T-cell (primary cell): Measurements from ENCODE around the gene MICAL3. TPM values are rescaled to one million over a fixed set of nuclear protein-coding genes. Genes with fewer than 3 reads are reported as not detected.

ENCODE experiments used
- ATAC-seq, 4 experiments: fragments of 200-7000 bp in 3 of 4; fragments of 150-1000 bp in 1 of 4; cut with Tn5 transposase; replicated peaks in 1 of 4; 1 replicate in 3 of 4; 2 replicates in 1 of 4; pipeline ENCODE4 v1.10.0; 2021; ENCODE audit warnings: moderate library complexity in 3 of 4, mild to moderate bottlenecking in 2 of 4, moderate number of reproducible peaks in 1 of 4
- CTCF ChIA-PET, 2 donors: fragments of 300-600 bp; sonication (Branson Sonifier 250); formaldehyde crosslinking; loops; one replicate each; lab custom pipeline; 2022; ENCODE audit warnings: antibody characterized with exemption in 2 of 2; lab: Charles Lee
- POLR2A ChIA-PET, 2 donors: fragments of 300-600 bp; sonication (Branson Sonifier 250); formaldehyde crosslinking; loops; one replicate each; lab custom pipeline; 2022; ENCODE audit warnings: antibody characterized with exemption in 2 of 2; lab: Charles Lee
- DNase-seq, 35 experiments: peaks; one replicate each; pipeline versions ENCODE4 v3.0.0 to v3.0.0-alpha.2; 2013 to 2023
- H3K27ac ChIP-seq: one replicate; pipeline ENCODE4 v1.5.1; 2013; ENCODE audit warnings: low read length
- H3K27me3 ChIP-seq, 2 experiments: replicated peaks in 1 of 2; 1 replicate in 1 of 2; 2 replicates in 1 of 2; pipeline versions ENCODE4 v1.6.1 to v1.7.0; 2013; ENCODE audit warnings: low read length in 1 of 2, mixed read lengths in 1 of 2; ENCODE audit not compliant: control insufficient read depth in 2 of 2, insufficient read depth in 2 of 2; ENCODE audit errors: extremely low read depth in 1 of 2
- H3K36me3 ChIP-seq, 2 donors: 1 replicate in 1 of 2; 2 replicates in 1 of 2; pipeline versions ENCODE4 v1.6.1 to v1.7.0; 2013; ENCODE audit warnings: low read length in 1 of 2; ENCODE audit not compliant: control insufficient read depth in 2 of 2, insufficient read depth in 1 of 2; ENCODE audit errors: extremely low read depth in 1 of 2
- H3K4me1 ChIP-seq, 2 experiments: 1 replicate in 1 of 2; 2 replicates in 1 of 2; pipeline versions ENCODE4 v1.6.1 to v1.7.0; 2013; ENCODE audit warnings: low read length in 2 of 2, mixed read lengths in 1 of 2; ENCODE audit not compliant: insufficient read depth in 2 of 2, control insufficient read depth in 1 of 2; ENCODE audit errors: extremely low read depth in 1 of 2
- H3K4me3 ChIP-seq, 2 donors: 1 replicate in 1 of 2; 2 replicates in 1 of 2; pipeline versions ENCODE4 v1.5.1 to v1.7.0; 2013; ENCODE audit warnings: mild to moderate bottlenecking in 2 of 2, low read length in 1 of 2, moderate library complexity in 1 of 2; ENCODE audit not compliant: control insufficient read depth in 1 of 2; ENCODE audit errors: extremely low read depth in 1 of 2
- H3K9me3 ChIP-seq: 2 replicates; pipeline ENCODE4 v1.7.0; 2013
- H3K27ac Mint-ChIP-seq, 2 donors: one replicate each; pipeline ENCODE4 v1.8.0; 2020 to 2021; ENCODE audit warnings: mild to moderate bottlenecking in 2 of 2, mixed read lengths in 2 of 2
- H3K27me3 Mint-ChIP-seq, 2 donors: one replicate each; pipeline ENCODE4 v1.8.0; 2021 to 2022; ENCODE audit warnings: mixed read lengths in 2 of 2
- H3K36me3 Mint-ChIP-seq: one replicate; pipeline ENCODE4 v1.8.0; 2021; ENCODE audit warnings: mixed read lengths
- H3K4me1 Mint-ChIP-seq, 3 donors: one replicate each; pipeline ENCODE4 v1.8.0; 2020 to 2022; ENCODE audit warnings: mixed read lengths in 3 of 3, mild to moderate bottlenecking in 1 of 3
- H3K4me3 Mint-ChIP-seq, 3 donors: one replicate each; pipeline ENCODE4 v1.8.0; 2020 to 2022; ENCODE audit warnings: mild to moderate bottlenecking in 3 of 3, mixed read lengths in 3 of 3, moderate library complexity in 3 of 3
- H3K9me3 Mint-ChIP-seq, 3 donors: one replicate each; pipeline ENCODE4 v1.8.0; 2020 to 2022; ENCODE audit warnings: mixed read lengths in 3 of 3
- WGBS: methylation state at CpG from one replicate; pipeline ENCODE4 v1.1.5; 2013; ENCODE audit warnings: missing lambda C conversion rate; ENCODE audit not compliant: insufficient coverage; 5-methylcytosine and 5-hydroxymethylcytosine counted together
- total RNA-seq, 35 experiments: library from RNA in 6 of 35; stranded (reverse) in 6 of 35; fragments of 120-200 nt in 1 of 35; gene quantifications; one replicate each; pipeline versions ENCODE4 v1.2.1 to v1.2.4 and lab custom pipeline; 2013 to 2026

MICAL3 gene
- total RNA-seq, 5 donors from 2014 or later (not counting 1 experiment from before 2014, with no cell fraction given) = 19.1 to 37.5 (median 22.3) TPM

GRCh38 chr22:17931400-17931825 is 92.9 kb downstream of the MICAL3 start:
- CTCF ChIA-PET = no interaction called here
- WGBS = 100% methylated on average over 1 of the region's 3 CpGs

DNA sequence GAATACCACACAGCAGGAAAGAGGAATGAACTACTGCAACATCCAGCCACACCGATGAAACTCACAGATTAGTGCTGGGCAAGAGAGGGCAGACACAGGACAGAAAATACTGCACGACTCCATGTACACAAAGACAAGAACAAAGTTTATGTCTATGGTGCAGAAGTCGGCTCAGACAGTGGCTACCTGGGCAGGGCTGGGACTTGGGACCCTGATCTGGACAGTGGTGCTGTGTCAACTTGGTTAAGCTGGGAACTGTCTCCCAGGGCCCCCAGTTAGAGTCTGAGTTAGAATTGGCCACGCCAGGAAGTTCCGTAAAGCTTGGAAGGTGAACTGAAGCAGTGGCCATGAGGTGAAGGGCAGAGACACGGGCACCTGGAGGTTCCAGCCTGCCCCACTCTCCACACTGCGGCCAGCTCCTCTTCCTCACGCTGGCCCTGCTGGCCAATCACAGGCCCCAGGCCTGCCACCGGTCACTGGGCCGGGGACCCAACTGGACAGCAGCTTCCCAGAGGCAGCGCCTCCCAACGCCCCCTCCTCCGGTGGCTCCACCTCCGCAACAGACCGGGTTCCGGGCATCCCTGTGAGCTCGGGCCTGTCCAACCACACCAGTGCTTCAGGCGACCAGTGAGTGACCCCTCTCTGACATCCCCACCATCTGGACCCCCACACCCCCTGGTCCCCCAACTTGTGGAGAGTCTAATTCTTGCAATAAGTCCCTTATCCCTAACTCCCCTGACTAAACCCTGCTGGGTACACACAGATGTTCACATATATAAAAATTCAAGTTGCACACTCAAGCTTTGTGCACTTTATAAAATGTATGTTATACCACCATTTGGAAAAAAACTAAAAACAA is 93.7 kb downstream of the MICAL3 start:
- Histone ChIP-seq H3K4me1 (no peaks in the 10 kb centered on the region), H3K4me3 (no peak overlapping the region), H3K9me3 (no peaks in the 10 kb centered on the region), H3K27me3 (peaks cover 0 to 3% of the 10 kb centered on the region in 2 experiments), H3K27ac (no peak overlapping the region), H3K36me3 (no peaks in the 10 kb centered on the region)
- no peak overlapping the region for H3K4me3 Mint-ChIP-seq
- H3K9me3 Mint-ChIP-seq = no peaks in the 10 kb centered on the region
- ChIA-PET POLR2A (no interaction called here), CTCF (no interaction called here)
- 96% methylated on average over 12 of the region's 18 CpGs for WGBS
- ATAC-seq (no peak), DNase-seq (no peak)
- H3K36me3 Mint-ChIP-seq = no peaks in the 10 kb centered on the region
- peaks cover 0 to 9% of the 10 kb centered on the region in 2 donors for H3K27me3 Mint-ChIP-seq
- no peak overlapping the region for H3K27ac Mint-ChIP-seq
- H3K4me1 Mint-ChIP-seq = peaks cover 16 to 42% (median 25%) of the 10 kb centered on the region in 3 donors

More at GRCh38 chr22:17931400-17931825, 92.9 kb downstream of the MICAL3 start:
- Mint-ChIP-seq H3K4me1 (peaks cover 16 to 42% (median 25%) of the 10 kb centered on the region in 3 donors), H3K27ac (no peak overlapping the region), H3K27me3 (peaks cover 0 to 9% of the 10 kb centered on the region in 2 donors), H3K4me3 (no peak overlapping the region), H3K9me3 (no peaks in the 10 kb centered on the region), H3K36me3 (no peaks in the 10 kb centered on the region)
- DNase-seq (no peak), ATAC-seq (no peak)
- H3K4me1 ChIP-seq = no peaks in the 10 kb centered on the region
- H3K27me3 ChIP-seq = peaks cover 0 to 3% of the 10 kb centered on the region in 2 experiments
- no peaks in the 10 kb centered on the region for H3K36me3 ChIP-seq
- H3K27ac ChIP-seq = no peak overlapping the region
- no peaks in the 10 kb centered on the region for H3K9me3 ChIP-seq
- H3K4me3 ChIP-seq = no peak overlapping the region
- POLR2A ChIA-PET = no interaction called here

GRCh38 chr22:17929909-17930308 is 94.5 kb downstream of the MICAL3 start:
- Histone ChIP-seq H3K36me3 (no peaks in the 10 kb centered on the region), H3K4me1 (no peaks in the 10 kb centered on the region), H3K9me3 (no peaks in the 10 kb centered on the region), H3K27me3 (peaks cover 0 to 3% of the 10 kb centered on the region in 2 experiments), H3K4me3 (no peak overlapping the region), H3K27ac (no peak overlapping the region)
- ChIA-PET CTCF (no interaction called here), POLR2A (no interaction called here)
- peaks cover 0 to 9% of the 10 kb centered on the region in 2 donors for H3K27me3 Mint-ChIP-seq
- H3K4me3 Mint-ChIP-seq = no peak overlapping the region
- no peaks in the 10 kb centered on the region for H3K9me3 Mint-ChIP-seq
- H3K4me1 Mint-ChIP-seq = peaks cover 16 to 37% (median 23%) of the 10 kb centered on the region in 3 donors
- 25% methylated on average over 2 of the region's 7 CpGs for WGBS
- ATAC-seq (no peak), DNase-seq (no peak)
- no peaks in the 10 kb centered on the region for H3K36me3 Mint-ChIP-seq
- H3K27ac Mint-ChIP-seq = no peak overlapping the region

DNA sequence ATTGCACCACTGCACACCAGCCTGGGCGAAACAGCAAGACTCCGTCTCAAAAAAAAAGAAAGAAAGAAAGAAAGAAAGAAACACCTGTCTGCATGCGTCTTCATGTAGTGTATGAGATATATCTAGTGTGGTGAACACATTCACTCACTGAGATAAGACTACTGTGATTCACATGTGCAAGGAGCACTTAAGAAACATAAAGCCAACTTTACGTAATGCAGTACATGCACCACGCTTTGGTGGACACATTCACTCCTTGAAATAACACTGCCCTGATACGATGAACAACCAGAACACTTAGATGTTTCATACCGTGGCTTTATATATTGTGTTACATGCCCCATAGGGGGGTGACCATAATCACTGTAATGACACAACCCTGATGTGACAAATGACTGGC is 96.0 kb downstream of the MICAL3 start:
- H3K27ac Mint-ChIP-seq = no peak overlapping the region
- 60% methylated on average over 1 of the region's 7 CpGs for WGBS
- H3K9me3 ChIP-seq = no peaks in the 10 kb centered on the region
- peaks cover 0 to 3% of the 10 kb centered on the region in 2 experiments for H3K27me3 ChIP-seq
- ChIA-PET CTCF (no interaction called here), POLR2A (interaction anchor here in 1 of 2 donors (0.6 kb wide), 1 partner anchor 16 kb away, joined by 4 read pairs; no protein-coding TSS in a partner anchor)
- DNase-seq (no peak), ATAC-seq (no peak)
- peaks cover 0 to 8% of the 10 kb centered on the region in 2 donors for H3K27me3 Mint-ChIP-seq
- no peaks in the 10 kb centered on the region for H3K36me3 Mint-ChIP-seq
- no peaks in the 10 kb centered on the region for H3K36me3 ChIP-seq
- H3K4me3 ChIP-seq = no peak overlapping the region
- H3K27ac ChIP-seq = no peak overlapping the region
- H3K4me1 ChIP-seq = no peaks in the 10 kb centered on the region
- H3K9me3 Mint-ChIP-seq = no peaks in the 10 kb centered on the region
- peaks cover 9 to 25% (median 10%) of the 10 kb centered on the region in 3 donors for H3K4me1 Mint-ChIP-seq
- H3K4me3 Mint-ChIP-seq = no peak overlapping the region

DNA sequence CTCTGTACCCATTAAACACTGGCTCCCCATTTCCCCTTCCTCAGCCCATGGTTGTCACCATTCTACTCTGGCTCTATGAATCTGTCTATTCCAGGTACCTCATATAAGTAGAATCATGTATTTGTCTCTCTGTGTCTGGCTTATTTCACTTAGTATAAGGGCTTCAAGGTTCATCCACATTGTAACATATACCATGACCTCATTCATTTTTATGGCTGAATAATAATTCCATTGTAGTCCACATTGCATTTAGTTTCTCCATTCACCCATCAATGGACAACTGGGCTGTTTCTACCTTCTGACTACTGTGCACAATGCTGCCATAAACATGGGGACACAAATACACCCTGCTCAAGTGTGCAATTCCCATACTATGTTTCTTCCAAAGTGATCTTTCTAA is 97.3 kb downstream of the MICAL3 start:
- POLR2A ChIA-PET = no interaction called here
- CTCF ChIA-PET = no interaction called here
- no peaks in the 10 kb centered on the region for H3K9me3 Mint-ChIP-seq
- Histone ChIP-seq H3K4me3 (no peak overlapping the region), H3K9me3 (no peaks in the 10 kb centered on the region), H3K27ac (no peak overlapping the region), H3K27me3 (peaks cover 0 to 3% of the 10 kb centered on the region in 2 experiments), H3K36me3 (no peaks in the 10 kb centered on the region), H3K4me1 (no peaks in the 10 kb centered on the region)
- no peak overlapping the region for H3K27ac Mint-ChIP-seq
- no peak for DNase-seq
- no peak for ATAC-seq
- H3K27me3 Mint-ChIP-seq = peaks cover 0 to 5% of the 10 kb centered on the region in 2 donors
- no peak overlapping the region for H3K4me3 Mint-ChIP-seq
- no peaks in the 10 kb centered on the region for H3K36me3 Mint-ChIP-seq
- peaks cover 2 to 24% (median 4%) of the 10 kb centered on the region in 3 donors for H3K4me1 Mint-ChIP-seq

GRCh38 chr22:17926516-17926915 is 97.8 kb downstream of the MICAL3 start:
- Mint-ChIP-seq H3K4me1 (peaks cover 4 to 24% (median 5%) of the 10 kb centered on the region in 3 donors), H3K9me3 (no peaks in the 10 kb centered on the region), H3K36me3 (no peaks in the 10 kb centered on the region), H3K27me3 (peaks cover 0 to 5% of the 10 kb centered on the region in 2 donors), H3K4me3 (no peak overlapping the region), H3K27ac (no peak overlapping the region)
- Histone ChIP-seq H3K9me3 (no peaks in the 10 kb centered on the region), H3K27ac (no peak overlapping the region), H3K36me3 (no peaks in the 10 kb centered on the region), H3K27me3 (peaks cover 0 to 3% of the 10 kb centered on the region in 2 experiments), H3K4me1 (no peaks in the 10 kb centered on the region), H3K4me3 (no peak overlapping the region)
- WGBS = 89% methylated on average over 4 of the region's 7 CpGs
- CTCF ChIA-PET = no interaction called here
- no peak for ATAC-seq
- POLR2A ChIA-PET = no interaction called here
- no peak for DNase-seq
